Measurements from ENCODE around the gene SFTA2. TPM values are rescaled to one million over a fixed set of nuclear protein-coding genes. Genes with fewer than 3 reads are reported as not detected.
"Not testable (repeated sequence)": the region's sequence is repeated elsewhere in the genome, so short reads cannot be mapped to it uniquely, and the experiment has no call there.

The SFTA2 gene
- total RNA-seq, 1 experiment from 2014 or later, result 0.24 TPM

DNA sequence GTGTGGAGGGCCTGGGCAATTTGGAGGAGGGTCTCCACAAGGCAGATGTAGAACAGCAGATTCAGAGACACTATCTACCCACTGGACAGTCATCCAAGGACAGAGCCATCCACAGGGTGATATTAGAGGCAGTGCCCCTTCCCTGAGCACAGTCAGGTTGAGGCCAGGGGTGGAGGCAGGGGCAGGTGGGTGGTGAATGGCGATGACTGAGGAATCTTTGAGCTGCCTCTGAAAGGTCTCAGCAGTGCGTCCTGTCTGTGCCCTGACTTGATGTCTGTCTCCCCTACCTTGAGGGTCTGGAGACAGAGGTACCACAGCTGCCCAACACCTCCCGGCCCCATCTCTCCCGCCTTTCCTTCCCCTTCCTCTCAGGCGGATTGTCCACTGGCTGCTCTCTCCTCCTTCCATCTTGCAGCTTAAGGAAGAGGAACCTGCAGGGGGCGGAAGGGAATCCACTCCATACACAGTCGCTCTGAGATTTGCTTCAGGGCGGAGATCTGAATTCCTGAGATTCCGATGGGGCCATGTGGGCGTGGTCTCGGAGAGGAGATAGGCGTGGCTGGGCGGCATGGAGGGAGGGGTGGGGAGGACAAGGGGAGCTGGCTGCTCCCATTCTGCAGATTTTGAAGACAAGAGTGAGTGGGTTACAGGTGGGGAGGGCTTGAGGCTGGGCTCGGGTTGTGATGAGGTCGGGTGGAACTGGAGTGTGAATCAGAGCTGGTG is 10.5 kb upstream of the SFTA2 start:
- peak; percentile 84 for DNase-seq (ENCODE audit: low read depth)

DNA sequence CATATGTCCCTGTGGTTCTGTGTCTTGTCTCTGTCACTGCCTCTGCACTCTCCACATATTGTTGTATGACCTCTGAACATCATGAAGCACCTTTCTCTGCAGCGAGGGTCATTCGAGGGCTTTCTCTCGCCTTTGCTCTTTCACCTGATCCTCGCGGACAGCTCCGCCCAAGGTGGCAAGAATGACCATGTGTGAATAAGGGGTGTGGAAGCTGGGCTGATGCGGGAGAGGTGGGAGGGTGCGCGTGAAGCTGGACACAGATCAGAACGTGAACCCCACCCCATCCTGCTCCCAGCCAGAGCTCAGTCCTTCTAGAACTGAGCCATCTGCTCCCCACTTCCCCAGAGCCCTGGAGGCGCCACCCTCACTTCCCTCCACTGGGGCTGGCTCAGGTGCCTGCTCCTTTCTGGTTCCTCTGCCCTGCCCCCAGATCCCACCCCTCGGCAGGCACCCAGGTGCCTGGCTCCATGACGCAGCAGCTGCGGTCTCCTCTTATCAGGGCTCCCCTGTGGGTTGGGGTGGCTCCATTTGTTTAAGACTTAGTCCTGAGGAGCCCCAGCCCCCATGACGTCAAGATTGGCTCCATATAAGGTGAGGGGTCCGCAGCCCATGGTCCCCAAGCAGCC is 8.5 kb upstream of the SFTA2 start, which contains the start of gene MUCL3:
Gene MUCL3 (plus strand): TSS at position 613 of the 626 bp plus-strand sequence. CDS start 27 bp downstream, outside the sequence.
- no peak for DNase-seq (ENCODE audit: low read depth)

DNA sequence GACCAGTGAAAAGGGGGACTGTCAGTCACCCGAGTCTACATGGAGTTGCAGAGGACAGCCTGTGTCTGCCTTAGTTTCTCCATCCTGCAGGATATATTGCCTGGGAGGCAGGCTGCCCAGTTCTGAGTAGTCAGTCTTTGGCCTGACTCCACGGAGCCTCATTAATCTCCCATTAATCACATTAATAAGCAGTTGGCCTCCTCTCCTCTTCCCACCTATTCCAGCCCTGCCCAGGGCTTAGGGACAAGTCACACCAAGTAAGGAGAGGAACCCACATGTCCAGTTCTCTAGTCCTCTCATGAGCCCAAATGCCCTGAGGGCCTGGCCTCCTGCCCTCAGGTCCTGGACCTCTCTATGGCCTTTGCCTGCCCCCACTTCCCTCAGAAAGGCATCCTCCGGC is 7.5 kb upstream of the SFTA2 start:
- DNase-seq (ENCODE audit: low read depth), result no peak

- no peak for DNase-seq (ENCODE audit: low read depth)
These were observed 6.8 kb upstream of the SFTA2 start for GRCh38 chr6:30938730-30939129.

DNA sequence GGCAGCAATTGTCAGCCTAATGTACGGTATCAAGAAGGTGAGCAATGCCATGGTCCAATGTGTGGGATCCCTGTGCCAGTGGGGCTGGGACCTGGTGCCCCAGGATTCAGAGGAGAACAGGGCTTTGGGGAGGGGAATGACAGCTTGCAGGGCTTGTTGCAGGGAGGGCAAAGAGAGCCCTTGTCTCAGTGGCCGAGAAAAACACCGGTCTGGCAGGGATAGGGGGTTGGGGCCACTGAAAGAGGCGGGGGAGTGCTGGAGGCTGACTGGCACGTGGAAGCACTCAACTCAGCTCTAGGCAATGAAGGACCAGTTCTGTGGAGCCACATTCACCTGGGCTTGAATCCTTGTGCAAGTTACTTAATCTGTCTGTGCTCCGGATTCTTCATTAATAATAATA is 5.3 kb upstream of the SFTA2 start:
- no peak for DNase-seq (ENCODE audit: low read depth)

- no peak for DNase-seq (ENCODE audit: low read depth)
These were observed 3.0 kb upstream of the SFTA2 start for GRCh38 chr6:30935018-30935417.

DNA sequence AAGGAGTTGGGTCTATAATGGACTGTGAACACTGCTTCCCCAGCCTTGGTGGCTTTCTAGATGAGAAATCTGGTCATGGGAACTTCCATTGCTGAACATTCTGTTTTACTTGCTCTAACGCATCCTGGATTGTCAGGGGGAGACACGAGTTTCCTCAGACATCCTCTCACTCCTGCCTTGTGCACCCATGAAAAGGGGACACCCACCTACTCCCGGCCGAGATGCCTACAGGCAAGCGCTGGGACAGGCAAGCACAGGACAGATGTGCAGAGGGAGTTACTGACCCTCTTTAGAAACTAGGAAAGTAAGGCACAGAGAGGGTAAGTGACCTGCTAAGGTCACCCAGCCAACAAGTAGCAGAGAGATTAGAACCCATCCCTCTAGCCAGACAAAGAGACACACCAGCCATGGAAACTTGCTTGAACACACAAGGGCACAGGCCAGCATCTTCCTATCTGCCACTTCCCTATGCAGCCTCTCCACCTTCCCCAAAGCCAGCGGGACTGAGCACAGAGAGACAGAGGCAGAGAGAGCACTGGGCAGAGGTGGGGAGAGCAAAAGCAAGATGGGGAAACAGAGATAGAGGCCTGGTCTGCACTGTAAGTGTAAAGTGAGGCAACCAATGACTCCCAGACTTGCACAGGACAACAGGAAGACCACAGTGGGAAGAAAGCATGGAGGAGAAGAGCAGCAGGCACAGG is 845 bp upstream of the SFTA2 start:
- DNase-seq (ENCODE audit: low read depth), result no peak

- no peak for DNase-seq (ENCODE audit: low read depth)
These were observed 698 bp downstream of the SFTA2 start for GRCh38 chr6:30931272-30931671.

DNA sequence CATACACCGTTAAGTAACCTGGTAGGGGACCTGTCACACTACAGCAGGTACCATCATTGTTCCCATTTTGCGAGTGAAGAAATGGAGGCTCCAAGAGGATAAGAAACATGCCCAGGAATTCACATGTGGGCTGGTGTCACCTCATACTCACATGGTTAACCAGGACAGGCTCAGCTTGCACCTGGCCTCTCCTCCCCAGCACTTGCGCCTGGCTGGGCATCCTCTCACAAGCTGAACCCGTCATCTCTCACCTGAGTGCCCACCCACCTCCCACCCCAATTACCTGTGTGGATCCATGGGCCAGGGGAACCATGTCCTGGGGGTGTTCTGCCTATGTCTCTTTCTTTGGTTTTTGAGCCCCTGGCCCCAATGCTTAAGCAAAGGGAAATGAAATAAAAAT is 1.5 kb downstream of the SFTA2 start:
- DNase-seq (ENCODE audit: low read depth), result no peak

DNA sequence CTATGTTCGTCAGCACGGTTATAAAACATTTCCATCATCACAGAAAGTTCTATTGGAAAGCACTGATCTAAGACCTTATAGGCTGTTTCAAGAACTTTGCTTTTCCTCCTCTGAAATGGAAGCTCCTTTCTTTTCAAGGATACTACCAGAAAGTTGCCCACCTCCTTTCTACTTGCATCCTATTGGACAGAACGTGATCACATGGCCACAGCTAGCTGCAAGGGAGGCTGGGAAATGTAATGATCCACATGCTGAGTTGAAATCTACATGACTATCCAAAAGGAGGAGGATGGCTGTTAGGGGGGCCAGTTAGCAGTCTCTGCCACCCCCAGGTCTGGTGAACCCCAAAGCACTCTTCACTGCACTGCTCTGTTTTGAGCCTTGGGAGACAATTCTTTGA is 3.3 kb downstream of the SFTA2 start:
- DNase-seq (ENCODE audit: low read depth), result no peak

DNA sequence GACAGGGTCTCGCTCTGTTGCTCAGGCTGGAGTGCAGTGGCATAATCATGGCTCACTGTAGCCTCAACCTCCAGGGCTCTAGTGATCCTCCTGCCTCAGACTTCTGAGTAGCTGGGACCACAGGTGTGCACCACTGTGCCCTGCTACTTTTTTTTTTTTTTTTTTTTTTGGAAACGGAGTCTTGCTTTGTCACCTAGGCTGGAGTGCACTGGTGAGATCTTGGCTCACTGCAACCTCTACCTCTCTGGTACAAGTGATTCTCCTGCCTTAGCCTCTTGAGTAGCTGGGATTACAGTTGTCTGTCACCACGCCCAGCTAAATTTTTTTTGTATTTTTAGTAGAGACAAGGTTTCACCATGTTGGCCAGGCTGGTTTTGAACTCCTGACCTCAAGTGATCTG is 4.9 kb downstream of the SFTA2 start:
- DNase-seq (ENCODE audit: low read depth), result not testable (repeated sequence)

DNA sequence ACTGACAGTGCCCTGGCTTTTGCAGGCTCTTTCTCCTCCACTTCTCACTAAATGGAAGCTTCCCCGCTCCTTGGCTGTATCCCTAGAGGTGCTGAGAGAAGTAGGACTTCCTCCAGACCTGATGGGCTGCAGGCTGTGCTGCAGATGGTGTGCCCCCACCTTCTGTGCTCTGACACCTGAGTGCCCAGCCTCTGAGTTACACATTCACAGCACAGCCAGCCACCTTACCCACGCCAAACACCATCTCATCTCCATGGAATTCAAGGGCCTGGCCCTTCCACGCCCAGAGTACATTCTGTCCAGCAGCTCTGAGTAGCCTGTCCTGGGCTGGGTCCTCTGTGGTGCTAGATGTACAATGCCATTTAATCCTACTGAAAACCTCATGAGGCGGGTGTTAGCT is 5.3 kb downstream of the SFTA2 start:
- no peak for DNase-seq (ENCODE audit: low read depth)

DNA sequence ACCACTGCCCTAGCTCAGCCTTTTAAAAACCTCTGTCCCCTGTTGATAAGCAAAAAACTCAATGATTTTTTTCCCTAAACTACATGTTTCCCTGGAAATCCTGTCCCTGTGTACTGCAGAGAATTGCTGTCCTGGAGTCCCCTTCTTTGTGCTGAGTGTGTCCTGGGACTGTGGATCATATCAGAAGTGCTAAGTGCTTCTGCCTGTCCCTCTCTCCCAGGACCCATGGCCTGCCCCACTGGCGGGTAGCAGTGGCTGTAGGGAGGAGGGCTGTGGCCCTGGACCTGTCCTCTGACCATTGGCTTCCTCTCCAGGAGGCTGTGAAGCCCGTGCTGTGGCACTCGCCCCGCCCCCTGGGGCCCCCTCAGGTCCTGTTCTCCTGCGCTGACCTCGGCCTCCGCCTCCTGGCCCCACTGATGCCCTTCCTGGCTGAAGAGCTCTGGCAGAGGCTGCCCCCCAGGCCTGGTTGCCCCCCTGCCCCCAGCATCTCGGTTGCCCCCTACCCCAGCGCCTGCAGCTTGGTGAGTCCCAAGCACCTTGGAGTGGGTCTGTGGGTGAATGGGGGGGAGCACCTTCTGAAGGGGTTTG is 7.8 kb downstream of the SFTA2 start:
- not testable (repeated sequence) for DNase-seq (ENCODE audit: low read depth)

- no peak for DNase-seq (ENCODE audit: low read depth)
These were observed 9.5 kb downstream of the SFTA2 start for GRCh38 chr6:30922447-30922852.

DNA sequence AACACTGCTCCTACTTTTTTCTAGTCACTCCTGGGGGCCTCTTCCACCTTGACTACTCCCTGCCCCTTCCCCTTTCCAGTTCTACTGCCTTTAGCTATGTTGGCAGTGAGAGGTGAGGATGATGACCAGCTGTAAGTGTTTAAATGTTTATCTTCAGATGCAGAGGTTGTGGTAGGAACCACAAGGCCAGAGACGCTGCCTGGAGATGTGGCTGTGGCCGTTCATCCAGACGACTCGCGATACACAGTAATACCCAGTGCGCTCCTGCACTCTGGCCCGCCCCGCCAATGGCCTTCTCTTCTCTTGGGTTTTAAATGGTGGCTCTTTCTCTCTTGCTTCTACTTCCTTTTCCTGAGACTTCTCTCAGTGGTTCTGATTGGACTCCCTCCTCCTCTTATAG is 13.3 kb downstream of the SFTA2 start:
- no peak for DNase-seq (ENCODE audit: low read depth)

GRCh38 chr6:30917487-30917886 is 14.5 kb downstream of the SFTA2 start:
- no peak for DNase-seq (ENCODE audit: low read depth)

GRCh38 chr6:30917041-30917440 is 14.9 kb downstream of the SFTA2 start:
- DNase-seq (ENCODE audit: low read depth), result no peak

DNA sequence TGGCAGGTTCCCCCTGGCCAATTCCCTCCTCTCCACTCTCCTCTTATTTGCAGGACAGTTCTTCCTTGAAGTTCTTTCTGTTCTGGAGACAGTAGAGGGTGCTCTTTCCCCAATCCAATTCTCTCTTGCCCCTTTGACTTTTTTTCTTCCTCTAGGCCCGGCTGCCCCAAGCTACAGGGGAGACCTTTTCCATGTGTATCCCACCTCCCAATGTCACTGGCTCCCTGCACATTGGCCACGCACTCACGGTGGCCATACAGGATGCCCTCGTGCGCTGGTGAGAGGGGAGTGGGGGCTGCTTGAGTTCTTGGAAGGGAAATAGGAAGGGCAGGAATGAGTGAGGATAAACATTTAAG is 16.4 kb downstream of the SFTA2 start:
- DNase-seq (ENCODE audit: low read depth), result peak; percentile 60

DNA sequence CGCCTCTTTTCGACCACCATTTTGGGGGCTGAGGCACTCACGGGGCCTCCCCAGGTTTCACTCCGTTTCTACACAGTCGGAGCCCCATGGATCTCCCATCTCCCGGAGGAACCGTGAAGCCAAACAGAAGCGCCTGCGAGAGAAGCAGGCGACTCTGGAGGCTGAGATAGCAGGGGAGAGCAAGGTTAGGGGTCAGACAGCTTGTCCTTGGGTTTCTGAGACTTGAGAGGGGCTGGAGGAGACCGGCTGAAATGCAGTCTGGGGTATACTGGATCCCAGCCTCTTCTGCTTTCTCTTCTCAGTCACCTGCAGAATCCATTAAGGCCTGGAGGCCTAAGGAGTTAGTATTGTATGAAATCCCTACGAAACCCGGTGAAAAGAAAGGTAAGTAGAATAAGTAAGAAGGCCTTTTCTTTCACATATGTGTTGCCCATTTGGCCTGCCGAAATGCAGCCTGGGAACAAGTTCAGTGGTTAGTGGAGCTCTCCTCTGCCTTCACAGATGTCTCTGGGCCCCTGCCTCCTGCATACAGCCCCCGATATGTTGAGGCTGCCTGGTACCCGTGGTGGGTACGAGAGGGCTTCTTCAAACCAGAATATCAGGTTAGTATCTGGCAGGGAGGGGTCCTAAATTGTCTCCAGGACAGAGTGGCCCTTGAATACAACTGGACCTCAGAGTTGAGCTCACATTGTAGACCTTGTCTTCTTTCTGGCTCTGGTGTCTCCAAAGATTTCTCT is 16.9 kb downstream of the SFTA2 start:
- DNase-seq (ENCODE audit: low read depth), result no peak

- DNase-seq (ENCODE audit: low read depth), result peak; percentile 89
These were observed 17.7 kb downstream of the SFTA2 start, which contains the start of gene VARS2 for GRCh38 chr6:30914076-30914853. Gene VARS2 (plus strand): TSS chr6:30914238. CDS start chr6:30914837, 599 bp downstream.

DNA sequence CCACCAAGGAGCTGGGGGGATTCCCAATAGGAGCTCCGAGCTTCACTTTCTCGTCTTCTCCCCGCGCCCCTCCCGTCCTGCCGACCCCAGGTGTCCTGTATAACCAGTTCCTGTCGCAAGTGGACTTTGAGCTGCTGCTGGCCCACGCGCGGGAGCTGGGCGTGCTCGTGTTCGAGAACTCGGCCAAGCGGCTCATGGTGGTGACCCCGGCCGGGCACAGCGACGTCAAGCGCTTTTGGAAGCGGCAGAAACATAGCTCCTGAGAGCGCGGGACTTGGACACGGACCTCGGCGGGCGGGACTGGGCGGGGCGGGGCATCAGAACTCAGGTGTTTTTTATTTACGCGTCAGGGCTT is 18.3 kb downstream of the SFTA2 start:
- no peak for DNase-seq (ENCODE audit: low read depth)

Data from RPMI7951 (cell line).